GM12872 (cell line): Measurements from ENCODE around the gene SH3TC1.

ENCODE experiments used
- CTCF ChIP-seq: IDR thresholded peaks from 3 replicates; pipeline ENCODE4 v1.5.1; 2011; ENCODE audit warnings: low read depth, mild to moderate bottlenecking, low read length, moderate library complexity; ENCODE audit not compliant: insufficient read depth

SH3TC1 gene

GRCh38 chr4:8210010-8210409 is 10.9 kb downstream of the SH3TC1 start:
- TF ChIP-seq CTCF = no peak

DNA sequence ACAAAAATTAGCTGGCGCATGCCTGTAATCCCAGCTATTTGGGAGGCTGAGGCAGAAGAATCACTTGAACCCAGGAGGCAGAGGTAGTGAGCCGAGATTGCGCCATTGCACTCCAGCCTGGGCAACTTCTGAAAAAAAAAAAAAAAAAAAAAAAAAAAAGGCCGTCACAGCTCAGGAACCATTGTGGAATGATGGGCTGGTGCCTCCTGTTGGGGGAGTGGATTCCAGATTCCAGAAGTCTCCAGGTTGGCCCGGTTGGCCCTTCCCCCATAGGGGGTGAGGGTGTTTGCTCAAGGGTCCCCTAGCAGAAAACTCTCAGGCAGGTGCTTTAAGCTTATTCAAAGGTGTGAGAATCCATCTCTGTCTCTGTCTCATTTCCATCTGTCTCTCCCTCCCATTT is 11.5 kb downstream of the SH3TC1 start:
- no peak for TF ChIP-seq CTCF

GRCh38 chr4:8211251-8211650 is 12.2 kb downstream of the SH3TC1 start:
- TF ChIP-seq CTCF = no peak

DNA sequence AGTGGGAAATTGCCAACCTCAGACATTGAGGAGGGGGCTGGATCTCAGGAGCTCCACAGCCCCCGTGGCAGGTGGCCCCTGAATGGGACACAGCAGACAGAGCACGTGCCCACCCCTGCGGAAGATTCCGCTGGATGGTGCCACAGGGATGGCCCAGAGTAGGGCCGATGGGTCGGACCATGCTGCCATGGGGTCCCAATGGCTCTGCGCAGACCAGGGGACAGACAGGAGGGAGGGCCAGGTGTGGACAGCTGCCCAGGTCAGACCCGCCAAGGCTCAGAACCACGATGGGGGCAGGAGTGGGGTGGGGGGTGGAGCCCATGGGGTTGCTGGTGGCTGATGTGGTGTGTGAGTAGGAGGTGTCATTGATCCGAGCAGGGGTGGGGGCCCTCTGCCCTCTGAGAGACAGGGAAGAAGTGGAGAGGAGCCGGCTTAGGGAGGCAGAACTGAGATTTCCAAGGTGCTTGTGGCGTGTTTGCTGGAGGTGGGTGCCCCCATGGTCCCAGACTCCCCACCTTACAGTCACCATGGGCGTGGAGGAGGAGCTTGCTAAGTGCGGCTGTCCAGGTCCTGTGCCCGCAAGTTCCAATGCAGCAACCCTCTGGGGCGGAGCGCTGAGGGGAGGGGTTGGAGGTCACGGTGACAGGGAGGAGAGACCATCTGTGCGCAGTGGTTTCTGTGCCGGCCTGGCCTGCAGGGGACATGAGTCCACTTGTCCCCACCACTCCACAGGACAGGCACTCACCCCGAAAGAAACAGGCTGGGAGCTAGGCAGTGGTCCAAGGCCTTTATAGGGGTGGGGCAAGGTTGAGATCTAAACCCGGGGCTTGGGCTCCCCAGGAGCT is 12.9 kb downstream of the SH3TC1 start:
- no peak for TF ChIP-seq CTCF

GRCh38 chr4:8212622-8213021 is 13.5 kb downstream of the SH3TC1 start:
- no peak for TF ChIP-seq CTCF

- TF ChIP-seq CTCF = no peak
Measured at GRCh38 chr4:8213121-8213520, 14.0 kb downstream of the SH3TC1 start.

DNA sequence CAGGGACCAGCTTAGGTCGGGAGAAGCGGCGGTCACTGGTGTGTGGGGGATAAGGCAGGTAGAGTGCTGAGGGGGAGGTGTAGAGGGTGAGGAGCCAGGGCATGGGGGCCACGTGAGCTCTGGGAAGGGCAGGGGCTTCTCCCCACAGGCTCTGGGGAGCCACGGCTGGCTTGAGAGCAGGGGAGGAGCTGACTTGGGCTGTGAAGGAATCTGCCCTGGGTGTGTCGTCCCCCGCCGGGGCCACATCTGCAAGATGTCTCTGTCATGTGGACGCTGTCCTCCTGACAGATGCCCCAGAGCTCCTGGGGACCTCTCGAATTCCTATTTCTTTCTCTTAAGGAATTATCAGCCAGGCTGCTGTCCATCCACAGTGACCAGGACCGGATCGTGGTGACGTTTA is 15.0 kb downstream of the SH3TC1 start:
- no peak for TF ChIP-seq CTCF
